ENCODE measurements around the gene C2orf42. TPM values are rescaled to one million over a fixed set of nuclear protein-coding genes. Genes with fewer than 3 reads are reported as not detected.
"Not testable (repeated sequence)": the region's sequence is repeated elsewhere in the genome, so short reads cannot be mapped to it uniquely, and the experiment has no call there.

The C2orf42 gene
- total RNA-seq, 1 donor from 2014 or later, result 32.0 TPM

GRCh38 chr2:70131344-70132143 is 59.3 kb downstream of the C2orf42 start:
- DNase-seq, result not testable (repeated sequence)

GRCh38 chr2:70128005-70128404 is 62.8 kb downstream of the C2orf42 start:
- no peak for DNase-seq

GRCh38 chr2:70126413-70126812 is 64.4 kb downstream of the C2orf42 start:
- DNase-seq, result no peak

- DNase-seq, result no peak
These were observed 65.3 kb downstream of the C2orf42 start for GRCh38 chr2:70125498-70125898.

GRCh38 chr2:70124983-70125480 is 65.8 kb downstream of the C2orf42 start:
- peak; percentile 58 for DNase-seq

GRCh38 chr2:70123829-70124116 is 67.0 kb downstream of the C2orf42 start:
- no peak for DNase-seq

- DNase-seq, result no peak
These were observed 67.6 kb downstream of the C2orf42 start for GRCh38 chr2:70123051-70123828.

GRCh38 chr2:70122470-70122869 is 68.3 kb downstream of the C2orf42 start:
- DNase-seq, result no peak

GRCh38 chr2:70121627-70122372 is 69.0 kb downstream of the C2orf42 start:
- DNase-seq, result no peak

- no peak for DNase-seq
These were observed 71.9 kb downstream of the C2orf42 start for GRCh38 chr2:70118798-70119454.

GRCh38 chr2:70116936-70117552 is 73.8 kb downstream of the C2orf42 start:
- DNase-seq, result no peak

GRCh38 chr2:70115646-70116442 is 75.0 kb downstream of the C2orf42 start:
- DNase-seq, result no peak

GRCh38 chr2:70113359-70114070 is 77.3 kb downstream of the C2orf42 start:
- no peak for DNase-seq

- DNase-seq, result no peak
These were observed 78.8 kb downstream of the C2orf42 start for GRCh38 chr2:70111752-70112591.

- not testable (repeated sequence) for DNase-seq
These were observed 80.4 kb downstream of the C2orf42 start for GRCh38 chr2:70110397-70110796.

GRCh38 chr2:70106138-70106537 is 84.7 kb downstream of the C2orf42 start:
- DNase-seq, result not testable (repeated sequence)

- DNase-seq, result no peak
These were observed 86.3 kb downstream of the C2orf42 start for GRCh38 chr2:70104231-70105111.

- DNase-seq, result no peak
These were observed 87.2 kb downstream of the C2orf42 start for GRCh38 chr2:70103531-70104061.
